HG02642 (cell line): ENCODE measurements around the gene GAS7.

Source experiments
- ATAC-seq: cut with Tn5 transposase; IDR thresholded peaks from one replicate; pipeline ENCODE4 v1.9.1; 2021; ENCODE audit warnings: mild to moderate bottlenecking; ENCODE audit not compliant: unreplicated experiment, poor library complexity

The GAS7 gene

DNA sequence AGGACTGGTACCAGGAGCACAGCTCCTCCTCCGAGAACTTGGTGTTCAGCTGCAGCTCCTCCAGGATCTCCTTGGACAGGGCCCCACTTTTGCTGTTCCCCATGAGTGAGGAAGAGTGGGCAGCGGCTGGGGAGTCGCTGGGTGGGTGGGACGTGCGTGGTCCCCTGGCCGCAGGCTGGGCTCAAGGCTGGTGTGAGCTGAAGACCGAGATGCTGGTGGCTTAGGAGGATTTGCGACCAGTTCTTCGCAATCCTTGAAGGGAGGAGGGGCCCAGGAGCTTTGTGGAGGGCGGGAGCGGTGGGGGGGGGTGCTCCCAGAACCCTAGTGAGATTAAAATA is 293.4 kb downstream of the GAS7 start, which contains the start of gene RCVRN:
Gene RCVRN (minus strand): TSS at position 194 of the 338 bp plus-strand sequence. CDS start 91 bp downstream, at position 103.
- no peak for ATAC-seq

DNA sequence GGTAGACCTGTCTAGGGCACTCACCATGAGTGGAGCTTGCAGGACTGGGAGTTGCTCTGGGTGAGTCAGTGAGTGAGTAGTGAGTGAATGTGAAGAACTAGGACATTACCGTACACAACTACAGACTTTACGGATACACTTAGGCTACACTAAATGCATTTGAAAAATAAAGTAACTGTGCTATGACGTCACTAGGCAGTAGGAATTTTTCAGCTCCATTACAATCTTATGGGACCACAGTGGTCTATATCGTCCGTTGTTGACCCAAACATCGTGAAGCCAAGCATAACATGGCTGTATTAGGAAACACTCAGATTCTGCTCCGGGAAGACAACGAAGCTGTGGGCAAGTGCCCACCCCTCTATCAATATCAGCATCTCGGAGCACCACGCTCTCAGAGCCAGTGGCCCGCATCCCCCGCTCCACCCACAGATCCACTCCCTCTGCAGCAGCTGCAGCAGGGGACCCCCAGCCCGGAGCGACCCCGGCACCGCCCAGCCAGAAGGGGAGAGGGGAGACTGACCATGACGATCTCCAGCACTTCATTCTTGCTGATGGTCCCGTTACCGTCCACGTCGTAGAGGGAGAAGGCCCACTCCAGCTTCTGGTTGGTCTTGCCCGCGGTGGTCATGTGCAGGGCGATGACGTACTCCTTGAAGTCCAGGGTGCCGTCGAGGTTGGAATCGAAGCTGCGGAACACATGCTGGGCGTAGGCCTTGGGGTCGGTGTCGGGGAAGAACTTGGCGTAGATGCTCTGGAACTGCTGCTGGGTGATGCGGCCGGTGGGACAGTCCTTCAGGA is 293.9 kb downstream of the GAS7 start:
- no peak for ATAC-seq

DNA sequence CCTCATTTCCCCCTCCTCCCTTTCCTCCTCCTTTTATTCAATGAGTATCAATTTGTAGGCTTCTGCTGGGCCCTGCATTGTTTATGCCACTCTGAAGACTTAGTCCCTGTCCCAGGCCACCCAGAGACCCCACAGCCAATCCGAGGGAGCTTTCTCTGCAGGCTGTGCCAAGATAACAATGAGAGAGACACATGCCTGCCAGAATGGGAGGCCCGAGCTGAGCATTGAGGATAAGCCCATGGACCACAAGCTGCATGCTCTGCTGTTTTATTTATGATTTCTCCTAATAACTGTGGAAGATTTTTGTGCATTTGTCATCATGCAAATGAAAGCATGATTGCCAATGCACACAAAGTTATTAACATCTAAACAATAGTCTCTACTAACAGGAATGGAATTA is 296.3 kb downstream of the GAS7 start:
- no peak for ATAC-seq

DNA sequence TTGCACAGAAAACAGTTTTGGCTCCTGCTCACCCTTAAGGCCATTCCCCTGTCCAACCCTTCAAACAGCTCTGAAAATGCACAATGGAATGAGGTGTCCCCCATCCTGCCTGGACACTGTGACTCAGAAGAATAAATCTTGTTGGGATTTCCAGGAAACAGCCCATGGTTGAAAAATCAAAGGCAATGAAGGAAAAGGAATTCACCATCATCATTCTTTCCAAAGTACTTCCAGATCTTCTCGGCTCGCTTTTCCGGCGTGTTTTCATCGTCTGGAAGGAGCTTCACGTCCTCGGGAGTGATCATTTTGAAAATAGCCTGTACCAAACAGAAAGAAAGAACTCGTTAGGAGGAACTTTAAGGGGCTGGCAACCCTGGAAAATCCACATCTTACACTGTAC is 297.6 kb downstream of the GAS7 start:
- no peak for ATAC-seq

DNA sequence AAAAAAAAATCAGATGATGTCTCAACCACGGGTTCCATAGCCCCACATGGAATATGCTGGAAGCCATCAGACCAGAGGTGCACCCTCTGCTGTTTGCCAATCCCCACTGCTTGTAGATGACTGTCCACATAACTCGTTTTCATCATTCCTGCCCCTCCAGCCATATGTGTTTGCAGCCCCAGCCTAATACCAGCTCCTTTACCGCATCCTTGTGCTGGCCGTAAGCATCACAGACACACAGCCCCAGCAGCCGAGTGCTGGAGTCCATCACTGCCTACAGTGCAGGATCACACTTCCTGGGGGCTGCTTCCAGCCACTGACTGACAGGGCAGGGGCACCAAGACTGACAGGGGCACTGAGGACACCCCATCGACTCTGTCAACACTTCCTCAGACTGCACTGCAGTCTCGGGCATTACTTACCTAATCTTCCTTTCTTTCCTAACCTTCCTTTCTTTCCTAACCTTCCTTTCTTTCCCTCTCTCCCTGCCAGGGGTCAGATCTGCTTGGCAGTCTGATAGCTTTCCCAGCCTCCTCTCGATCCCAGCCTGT is 298.3 kb downstream of the GAS7 start:
- ATAC-seq: no peak

DNA sequence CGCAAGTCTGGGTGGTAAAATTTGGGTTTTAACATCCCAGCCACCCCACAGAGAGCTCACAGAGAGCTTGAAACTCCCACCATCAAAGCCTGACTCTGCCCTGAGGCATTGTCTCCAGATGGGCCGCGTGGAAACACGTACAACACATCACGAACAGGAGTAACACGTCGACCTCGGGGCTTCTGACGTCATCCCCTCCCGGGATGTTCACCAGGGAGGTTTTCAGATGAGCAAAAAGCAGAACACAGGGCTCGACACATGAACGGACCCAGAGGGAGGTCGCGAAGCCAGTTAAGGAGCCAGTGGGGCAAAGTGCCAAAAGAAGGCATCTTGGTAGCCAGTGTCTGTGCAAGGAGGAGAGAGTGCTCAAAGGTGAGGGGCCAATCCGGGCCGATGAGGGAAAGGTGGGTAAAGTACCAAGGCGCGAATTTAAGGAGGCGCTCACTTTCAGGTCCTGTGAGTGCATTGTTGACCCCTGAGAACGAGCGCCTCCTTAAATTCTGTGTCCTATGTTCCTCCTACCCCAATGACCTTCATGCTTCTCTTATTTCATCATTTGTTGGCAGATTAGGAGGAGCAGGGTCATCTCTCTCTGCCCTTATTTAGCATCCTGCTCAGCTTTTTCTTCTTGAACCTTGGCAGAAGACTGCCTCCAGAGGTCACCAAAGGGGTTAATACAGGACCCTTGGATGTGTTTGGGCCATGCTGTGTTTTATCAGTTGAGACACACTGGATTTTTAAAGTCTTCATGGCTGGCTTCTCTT is 298.9 kb downstream of the GAS7 start:
- no peak for ATAC-seq

DNA sequence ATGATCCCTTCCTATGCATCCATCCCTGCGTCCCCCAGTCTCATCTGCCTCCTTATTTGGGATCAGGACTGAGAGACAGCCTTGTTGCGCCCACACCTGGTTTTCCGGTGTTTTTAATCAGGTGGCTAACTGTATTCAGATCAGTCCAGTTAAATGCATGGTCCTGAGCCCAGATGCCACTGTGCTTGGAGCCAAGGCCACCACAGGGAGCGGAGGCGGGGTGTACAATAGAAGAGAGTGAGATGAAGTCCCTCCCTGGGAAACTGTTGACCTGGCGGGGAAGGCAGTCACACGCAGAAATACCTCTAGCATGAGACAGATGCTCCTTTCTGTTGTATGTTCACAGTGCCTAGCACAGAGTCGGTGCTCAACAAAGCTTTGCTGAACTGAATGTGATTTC is 299.6 kb downstream of the GAS7 start:
- no peak for ATAC-seq

DNA sequence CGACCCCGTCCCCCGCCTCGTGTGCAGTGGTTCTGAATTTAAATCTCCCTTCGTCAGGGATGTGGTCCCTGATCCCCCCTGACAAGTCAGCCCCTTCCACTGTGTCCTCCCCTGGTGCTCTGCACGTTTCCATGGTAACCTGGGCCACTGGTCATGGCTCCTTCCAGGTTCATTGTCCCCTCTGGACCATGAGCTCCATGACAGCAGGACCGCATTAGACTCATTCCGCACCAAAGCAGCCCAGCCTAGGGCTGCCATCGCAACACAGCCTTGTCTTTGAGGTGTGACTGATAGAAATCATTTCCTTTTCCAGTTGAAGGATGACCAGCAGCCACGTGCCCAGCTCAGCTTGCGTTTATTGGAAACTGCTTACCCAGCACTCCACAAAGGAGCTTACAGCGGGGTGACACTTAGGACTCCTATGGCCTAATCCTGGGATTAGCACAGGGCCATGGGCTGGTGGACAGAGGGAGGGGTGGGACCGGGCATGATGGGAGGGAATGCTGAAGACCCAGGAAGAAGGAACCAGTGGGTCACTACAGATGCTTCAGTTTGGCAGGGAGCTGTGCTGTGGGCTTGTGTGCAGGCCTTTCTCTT is 300.9 kb downstream of the GAS7 start:
- no peak for ATAC-seq

DNA sequence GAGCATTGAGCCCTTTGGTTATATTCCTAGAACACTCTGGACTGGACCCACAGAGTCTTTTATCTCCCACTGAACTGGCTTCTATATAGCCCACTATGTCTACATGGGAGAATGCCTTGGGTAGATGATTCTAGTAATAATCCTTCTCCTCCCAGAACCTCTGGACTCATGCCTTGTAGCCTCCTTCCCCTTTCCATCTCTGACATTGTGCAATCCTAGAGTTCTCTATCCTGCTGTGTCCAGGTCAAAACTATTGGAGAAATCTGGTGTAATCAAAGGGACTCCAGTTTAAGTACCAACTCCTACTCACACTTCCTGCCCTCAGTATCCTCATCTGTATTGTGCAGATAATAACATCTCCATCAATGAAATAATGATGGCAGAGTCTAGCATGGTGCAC is 302.5 kb downstream of the GAS7 start:
- ATAC-seq: no peak

DNA sequence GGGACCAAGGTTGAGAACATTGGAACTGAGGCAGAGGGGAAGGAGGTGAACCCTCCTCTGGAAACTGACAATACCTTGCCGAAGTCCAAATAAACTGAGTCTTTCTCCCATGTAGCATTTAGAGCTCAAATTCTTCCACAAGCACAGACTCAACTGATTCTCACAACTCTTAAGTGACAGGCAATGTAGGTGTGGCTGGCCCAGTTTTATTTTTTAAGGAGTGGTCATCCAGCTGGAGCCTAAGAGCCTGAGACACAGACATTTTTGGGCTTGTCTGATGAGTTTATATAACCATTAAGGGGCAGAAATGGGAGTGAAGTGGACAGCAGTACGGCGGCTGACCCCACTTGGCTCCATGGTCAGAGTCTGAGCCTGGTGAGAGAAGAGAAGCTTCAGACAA is 304.2 kb downstream of the GAS7 start:
- no peak for ATAC-seq

DNA sequence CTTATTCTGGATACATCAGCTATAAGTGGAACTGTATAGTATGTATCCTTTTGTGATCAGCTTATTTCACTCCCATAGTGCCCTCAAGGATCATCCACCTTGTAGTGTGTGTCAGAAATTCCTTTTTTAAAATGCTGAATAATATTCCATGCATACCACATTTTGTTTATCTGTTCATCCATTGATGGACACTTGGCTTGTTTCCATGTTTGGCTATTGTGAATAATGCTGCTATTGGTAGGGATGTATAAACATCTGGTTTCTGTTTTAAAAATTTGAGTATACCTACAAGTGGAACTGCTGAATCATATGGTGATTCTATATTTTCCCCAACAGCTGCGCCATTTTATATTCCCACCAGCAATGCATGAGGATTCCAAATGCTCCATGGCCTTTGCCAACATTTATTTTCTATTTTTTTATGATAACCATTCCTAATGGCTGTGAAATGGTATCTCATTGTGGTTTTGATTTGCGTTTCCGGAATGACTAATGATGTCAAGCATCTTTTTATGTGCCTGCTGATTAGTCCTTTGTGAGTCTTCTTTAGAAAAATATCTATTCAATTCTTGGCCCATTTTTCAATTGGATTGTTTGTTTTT is 304.9 kb downstream of the GAS7 start:
- no peak for ATAC-seq

DNA sequence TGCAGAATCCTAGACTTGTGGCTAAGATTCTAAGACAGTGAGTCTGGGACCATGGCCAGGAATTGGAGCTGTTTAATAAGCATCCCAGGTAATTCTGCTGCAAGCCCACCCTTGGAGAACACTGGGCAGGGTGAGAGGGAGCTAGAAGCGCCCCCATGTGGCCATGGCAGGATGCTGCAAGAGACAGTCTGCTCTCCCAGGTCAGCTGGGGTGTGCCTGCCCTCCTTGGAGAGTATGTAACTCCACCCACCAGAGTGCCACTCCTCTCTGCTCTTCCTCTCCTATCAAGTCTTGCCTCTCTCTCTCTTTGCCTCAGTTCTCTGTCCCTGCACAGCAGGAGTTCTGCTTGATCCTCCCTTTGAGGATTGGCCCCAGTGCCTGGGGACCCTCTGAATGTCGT is 308.3 kb downstream of the GAS7 start:
- ATAC-seq: no peak

DNA sequence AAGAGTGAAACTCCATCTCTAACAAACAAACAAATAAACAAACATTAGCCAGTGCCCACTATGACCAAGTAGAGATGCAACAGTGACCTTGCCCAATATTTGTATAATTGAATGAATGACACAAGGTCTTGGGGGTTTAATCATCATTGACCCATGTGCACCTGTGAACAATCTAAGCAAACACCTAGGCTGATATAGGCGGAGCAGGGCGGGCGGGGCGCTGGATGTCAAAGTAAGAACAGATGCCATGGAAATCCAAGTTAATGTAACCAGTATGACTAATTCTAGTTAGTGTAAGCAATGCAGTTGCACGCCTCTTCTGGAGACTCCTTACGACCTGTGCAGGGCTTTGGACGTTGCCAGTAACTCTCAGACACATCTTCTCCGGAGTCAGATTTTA is 310.9 kb downstream of the GAS7 start:
- no peak for ATAC-seq

DNA sequence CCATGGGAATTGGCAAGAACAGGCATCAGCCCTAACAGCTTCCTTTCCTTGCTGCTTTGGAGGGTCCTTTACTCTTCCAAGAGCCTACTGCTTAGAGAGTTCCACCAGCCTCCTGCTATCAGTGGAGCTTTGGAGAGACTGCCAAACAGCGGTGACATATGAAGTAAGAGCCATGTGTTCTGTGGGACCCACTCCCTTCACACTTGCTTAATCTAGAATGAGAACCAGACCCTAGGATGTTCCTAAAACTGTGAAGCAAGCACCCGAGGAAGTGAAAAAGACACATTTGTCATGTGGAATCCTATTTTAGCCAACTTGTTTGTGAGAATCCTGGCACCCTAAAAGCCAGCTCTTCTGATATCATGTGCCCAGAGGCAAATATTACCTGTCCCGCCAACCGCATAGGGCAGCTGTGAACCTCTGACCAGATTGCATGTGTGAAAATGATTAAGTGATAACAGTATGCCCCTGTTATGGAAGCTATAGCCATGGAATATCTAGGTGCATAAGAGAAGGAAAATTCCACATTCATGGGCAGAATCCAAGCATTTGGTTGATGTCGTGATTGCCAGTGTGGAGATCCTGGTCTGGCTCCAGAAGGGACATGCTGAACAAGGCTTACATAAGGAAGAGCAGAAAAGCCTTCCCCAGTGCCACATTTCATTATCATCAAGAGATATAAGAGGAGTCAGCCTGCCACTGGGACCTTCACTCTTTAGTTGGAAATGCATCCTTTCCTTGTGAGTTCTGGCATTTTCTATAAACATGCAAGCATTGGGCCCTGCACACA is 312.1 kb downstream of the GAS7 start:
- no peak for ATAC-seq

DNA sequence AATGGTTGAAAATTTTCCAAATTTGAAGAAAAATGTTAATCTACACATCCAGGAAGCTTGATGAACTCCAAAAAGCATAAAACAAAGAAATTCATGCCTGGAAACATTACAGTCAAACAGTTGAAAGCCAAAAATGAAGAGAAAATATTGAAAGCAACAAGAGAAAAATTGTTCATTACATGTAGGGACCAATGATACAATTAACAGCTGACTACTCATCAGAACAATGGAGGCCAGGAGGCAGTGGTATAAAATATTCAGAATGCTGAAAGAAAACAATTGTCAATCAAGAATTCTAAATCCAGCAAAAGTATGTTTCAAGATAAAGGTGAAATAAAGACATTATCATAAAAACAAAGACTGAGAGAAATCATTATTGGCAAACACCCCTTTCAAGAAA is 315.0 kb downstream of the GAS7 start:
- ATAC-seq: no peak

DNA sequence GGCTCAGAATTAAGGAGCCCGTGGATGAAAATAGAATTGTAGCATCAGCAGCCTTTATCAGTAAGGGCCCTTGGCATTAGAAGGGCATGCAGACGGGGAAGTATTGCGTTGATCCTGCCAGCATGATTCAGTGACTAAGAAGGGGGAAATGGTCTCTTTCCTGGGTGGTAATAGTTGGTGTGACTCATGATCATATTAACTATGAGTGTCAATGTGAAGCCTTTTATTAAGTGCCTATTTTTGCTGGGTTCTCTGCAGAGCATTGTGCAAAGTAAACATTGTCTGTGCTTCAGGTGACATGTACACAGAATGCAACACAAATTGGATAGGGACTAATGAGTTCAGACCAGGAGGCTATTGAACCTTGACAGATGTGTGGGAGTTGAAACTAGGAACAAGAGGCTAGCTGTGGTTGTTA is 317.8 kb downstream of the GAS7 start:
- no peak for ATAC-seq

DNA sequence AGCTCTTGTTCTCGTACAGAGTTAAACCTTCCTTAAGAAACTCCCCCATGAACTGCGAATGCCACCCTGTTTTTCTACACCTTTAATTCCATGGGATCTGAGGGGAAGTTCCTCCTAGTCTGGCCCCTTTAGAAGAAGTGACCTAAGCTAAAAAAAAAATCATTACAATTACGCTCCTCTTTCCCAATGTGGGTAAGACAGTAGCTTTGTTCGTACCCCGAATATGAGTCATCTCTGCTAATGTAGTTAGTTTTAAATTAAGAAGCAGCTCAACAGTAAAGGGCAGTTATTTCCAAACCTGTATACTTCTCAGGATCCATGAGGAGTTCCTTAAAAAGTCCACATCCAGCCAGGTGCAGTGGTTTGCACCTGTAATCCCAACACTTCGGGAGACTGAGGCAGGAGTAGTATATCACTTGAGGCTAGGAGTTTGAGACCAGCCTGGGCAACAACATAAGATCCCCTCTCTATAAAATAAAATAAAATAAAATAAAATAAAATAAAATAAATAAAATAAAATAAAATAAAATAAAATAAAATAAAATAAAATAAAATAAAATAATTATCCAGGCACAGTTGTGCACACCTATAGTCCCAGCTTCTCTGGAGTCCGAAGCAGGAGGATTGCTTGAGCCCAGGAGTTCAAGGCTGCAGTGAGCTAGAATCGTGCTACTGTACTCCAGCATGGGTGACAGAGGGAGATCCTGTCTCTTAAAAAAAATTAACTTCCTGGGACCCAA is 319.4 kb downstream of the GAS7 start:
- ATAC-seq: no peak

DNA sequence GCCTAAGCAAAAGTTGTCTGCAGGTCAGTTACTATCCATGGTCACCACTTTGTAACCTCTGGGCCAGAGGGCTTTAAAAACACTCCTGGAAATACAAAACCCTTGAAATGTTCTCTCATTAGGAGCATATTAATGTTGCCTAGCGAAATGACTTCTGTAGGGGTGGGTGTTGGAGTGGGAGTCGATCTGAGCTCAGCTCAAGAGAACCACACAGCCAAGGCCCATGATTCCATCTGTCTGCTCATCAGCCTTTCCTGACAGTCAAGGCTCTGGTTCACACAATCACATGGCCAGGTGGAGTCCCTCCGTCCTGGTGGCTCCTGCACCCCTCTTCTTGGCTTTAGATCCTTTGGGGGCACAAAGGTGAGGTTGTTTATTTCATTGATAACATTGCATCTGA is 320.1 kb downstream of the GAS7 start:
- ATAC-seq: no peak

DNA sequence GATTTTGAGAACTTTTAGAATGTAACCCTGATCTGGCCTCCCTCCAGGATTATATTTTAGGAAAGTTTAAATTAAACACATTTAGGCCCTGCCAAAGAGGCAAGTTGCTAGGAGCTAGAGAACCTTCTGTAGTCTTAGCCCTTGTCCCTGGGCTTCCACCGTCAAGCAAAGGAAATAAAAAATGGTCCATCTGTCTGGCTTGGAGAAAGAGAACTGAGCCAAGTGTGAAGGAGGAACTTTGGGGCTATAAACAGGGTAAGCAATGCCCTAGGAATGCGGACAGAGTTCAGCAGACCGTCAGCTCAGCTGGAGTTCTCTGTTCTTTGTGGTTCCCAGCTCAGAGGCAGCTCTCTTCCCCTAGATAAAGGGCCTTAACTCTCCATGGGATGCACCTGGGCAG is 323.0 kb downstream of the GAS7 start:
- no peak for ATAC-seq
